Stimulated activated CD8-positive, alpha-beta memory T cell treated with anti-CD3 and anti-CD28 coated beads, Interleukin-7, amount 100 ng/mL, for 4 hours (primary cell): ENCODE results near the gene HTR2A.

Experiments used
- DNase-seq, 2 donors: peaks; one replicate each; pipeline ENCODE4 v3.0.0-alpha.2; 2020; ENCODE audit warnings: low read depth in 2 of 2

The HTR2A gene

GRCh38 chr13:46896341-46897137 is at the start of gene HTR2A:
TSS of gene HTR2A (minus strand) at chr13:46897053. CDS start at chr13:46895906, 1,147 bp downstream.
- no peak for DNase-seq

GRCh38 chr13:46936525-46936924 is 39.7 kb upstream of the HTR2A start:
- no peak for DNase-seq

DNA sequence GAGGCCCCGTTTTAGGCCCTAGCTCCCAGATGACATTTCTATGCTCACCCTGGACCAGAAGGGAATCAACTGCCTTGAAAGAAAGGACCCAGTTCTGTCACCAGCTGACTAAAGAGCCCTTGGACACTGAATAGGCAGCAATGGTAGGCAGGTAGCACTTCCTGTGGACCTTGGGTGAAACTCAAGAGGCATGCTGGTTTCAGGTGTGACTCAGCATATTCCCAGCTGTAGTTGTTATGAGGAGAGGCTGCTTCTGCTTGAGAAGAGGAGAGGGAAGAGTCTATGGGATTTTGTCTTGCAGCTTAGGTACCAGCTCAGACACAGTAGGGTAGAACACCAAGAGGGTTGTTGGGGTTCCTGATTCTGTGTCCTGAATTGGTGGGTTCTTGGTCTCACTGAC is 37.9 kb upstream of the HTR2A start:
- DNase-seq: no peak

DNA sequence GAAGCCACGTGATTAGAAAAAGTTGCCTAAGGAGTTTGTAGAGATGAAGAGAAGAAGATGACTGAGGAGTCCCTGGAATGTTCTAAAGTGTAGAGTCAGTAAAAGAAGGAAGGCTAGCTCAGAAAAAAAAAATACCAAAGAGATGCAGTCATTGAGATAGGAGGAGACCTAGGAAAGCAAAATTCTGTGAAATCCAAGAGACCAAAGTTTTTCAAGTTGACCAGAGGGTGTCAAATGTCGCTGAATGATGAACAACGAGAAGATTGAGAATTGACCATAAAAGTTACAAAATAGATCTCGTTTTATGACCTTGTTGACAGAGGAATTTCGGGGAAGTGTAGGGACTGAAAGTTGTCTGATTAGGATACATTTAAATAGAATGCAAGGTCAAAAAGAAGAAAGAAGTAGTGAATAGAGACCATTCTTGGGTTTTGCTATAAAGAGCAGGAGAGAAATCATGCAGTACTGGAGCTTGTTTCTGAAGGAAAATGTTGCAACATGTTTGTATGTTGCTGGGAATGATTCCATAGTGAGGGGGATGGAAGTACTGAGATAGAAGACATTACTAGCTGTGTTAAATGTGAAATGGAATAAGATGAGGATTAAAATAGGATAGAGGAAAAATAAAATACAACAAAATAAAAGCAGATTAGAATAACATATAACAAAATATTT is 30.2 kb upstream of the HTR2A start:
- DNase-seq: no peak

DNA sequence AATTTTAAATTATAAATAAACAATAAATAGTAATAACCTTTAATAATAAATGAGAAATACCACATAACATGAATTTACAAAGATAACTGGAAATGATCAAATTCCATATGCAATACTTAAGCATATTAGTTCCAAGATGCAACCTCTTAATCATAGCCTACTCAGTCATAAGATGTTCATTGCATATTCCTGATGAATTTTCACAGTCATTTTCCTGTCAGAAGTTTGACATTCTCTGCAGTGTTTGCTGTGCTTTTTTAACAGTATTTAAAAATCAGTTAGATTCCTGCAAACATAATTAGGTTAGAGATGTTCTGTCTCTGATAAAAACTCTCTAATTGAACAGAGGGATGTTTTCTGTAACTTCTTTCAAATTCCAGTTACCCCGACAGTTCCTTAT is 28.6 kb upstream of the HTR2A start:
- no peak for DNase-seq

DNA sequence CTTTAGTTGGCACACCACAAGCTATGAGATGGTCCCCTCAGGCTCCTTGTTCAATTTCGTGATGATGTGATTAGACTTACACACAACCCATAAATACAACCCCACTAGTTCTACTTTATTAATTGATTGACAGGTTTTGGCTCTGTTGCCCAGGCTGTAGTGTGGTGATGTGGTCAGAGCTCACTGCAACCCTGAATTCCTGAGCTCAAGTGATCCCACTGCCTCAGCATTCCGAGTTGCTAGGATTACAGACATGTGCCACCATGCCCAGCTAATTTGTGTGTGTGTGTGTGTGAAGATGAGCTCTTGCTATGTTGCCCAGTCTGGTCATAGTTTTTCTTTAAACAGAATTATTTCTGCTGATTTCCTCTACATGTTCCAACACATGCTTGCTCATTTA is 17.5 kb upstream of the HTR2A start:
- no peak for DNase-seq

DNA sequence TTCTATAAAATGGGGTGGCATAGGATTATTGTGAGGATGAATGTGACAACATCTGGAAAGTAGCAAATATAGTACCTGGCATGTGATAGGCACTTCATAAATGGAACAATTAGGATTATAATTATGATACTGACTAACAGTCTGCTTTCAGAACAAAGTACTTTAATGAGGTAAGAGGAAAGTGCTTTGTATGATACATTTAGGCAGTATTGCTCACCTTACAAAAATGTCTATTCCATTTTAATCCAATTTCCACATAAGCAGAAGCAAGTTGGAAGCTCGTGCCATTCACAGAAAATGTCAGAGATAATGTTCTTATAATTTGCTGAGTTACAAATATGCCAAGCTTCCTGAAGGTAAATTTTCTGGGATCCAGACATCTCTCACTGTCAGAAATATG is 16.9 kb upstream of the HTR2A start:
- DNase-seq: no peak

- DNase-seq: no peak
These were observed 12.2 kb upstream of the HTR2A start for GRCh38 chr13:46909042-46909441.

GRCh38 chr13:46908501-46908900 is 11.6 kb upstream of the HTR2A start:
- DNase-seq: no peak

DNA sequence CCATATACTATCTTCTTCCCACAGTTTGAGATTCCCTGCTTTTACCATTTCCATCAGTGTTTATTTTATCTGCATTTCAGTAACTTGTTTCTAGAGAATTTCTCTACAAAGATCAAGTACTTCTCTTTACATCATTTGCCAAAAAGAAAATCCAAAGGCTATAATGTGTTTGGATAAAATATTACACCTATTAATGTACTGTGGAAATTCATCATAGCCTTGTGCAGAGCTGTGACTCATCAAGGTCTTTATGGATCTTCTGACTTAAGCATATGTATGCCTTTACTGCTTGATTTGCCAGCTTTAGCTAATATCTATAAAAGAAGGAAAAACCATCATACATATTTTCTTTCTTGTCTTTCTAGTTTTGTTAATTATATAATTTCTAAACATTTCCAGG is 9.6 kb upstream of the HTR2A start:
- no peak for DNase-seq

DNA sequence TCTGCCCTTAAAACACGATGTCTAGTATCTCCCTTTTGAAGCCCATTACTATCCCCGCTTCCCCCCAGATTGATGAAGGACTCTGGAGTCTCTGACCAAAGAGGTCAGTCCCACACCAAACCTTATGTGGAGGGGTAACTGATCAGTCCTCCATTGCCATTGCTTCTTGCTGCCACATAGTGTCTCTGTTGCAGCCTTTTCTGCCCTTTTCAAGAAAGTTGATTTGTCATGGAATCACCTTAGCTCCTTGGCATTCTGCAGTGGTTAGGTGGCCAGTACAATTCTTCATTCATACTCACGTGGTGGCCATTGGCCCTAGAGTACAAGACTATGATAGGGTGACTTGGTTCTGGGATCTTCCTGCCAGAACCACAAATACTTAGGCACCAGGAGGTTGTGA is 8.4 kb upstream of the HTR2A start:
- no peak for DNase-seq

- no peak for DNase-seq
These were observed 6.9 kb upstream of the HTR2A start for GRCh38 chr13:46903748-46904147.

DNA sequence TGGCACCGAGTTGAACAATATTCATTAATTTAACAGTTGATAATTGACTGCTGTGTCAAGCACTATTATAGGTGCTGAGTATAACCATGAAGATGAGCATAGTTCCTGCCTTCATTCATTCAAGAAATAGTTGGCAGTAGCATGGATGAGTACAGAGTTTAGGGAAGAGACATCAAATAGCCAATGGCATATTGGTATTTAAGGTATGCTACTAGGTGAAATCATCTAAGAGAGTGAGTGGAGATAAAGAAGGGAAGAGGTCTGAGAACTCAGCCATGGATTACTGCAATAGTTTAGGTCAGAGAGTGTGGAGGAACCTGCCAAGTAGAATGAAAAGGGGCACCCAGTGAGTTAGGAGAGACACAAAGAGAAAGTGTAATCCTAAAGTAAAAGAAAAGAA is 4.9 kb upstream of the HTR2A start:
- no peak for DNase-seq

DNA sequence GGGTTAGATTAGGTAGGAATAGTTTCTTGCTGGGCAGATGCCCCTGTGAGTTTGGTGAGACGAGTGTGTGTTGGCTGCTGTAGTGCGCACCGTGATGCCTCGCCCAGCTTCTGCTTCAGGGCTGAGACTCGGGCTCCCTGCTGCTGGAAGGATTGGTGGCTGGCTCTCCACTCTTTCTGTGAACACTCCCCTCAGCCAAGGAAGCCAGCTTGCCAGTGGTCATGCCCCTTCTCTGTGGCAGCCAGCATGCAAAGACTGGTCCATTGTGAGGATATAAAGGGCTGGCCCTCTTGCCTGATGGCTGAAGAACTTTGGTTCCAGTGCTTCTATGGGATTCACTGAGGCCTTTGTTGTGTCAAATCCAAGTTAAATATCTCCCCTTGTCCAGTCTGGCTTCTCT is 2.9 kb upstream of the HTR2A start:
- DNase-seq: no peak

- DNase-seq: no peak
These were observed 1.5 kb downstream of the HTR2A start for GRCh38 chr13:46895381-46895780.

DNA sequence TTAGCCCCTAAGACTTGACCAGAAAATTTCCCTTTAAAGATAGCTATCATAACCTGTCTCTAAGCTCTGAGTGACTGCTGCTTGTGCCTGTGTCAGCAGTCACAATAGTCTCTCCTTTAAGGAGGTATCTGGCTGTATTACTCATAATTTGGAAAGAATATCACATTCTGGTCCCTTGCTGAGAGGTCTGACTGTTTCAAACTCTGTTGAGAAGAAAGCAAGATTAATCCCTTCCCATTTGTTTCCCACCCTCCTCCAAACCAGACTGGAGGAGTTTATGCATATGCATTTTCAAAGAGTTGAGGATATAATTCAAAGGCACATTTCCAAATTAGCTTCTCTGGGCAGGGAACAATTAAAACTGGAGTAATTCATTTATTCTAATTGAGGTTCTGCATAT is 2.3 kb downstream of the HTR2A start:
- no peak for DNase-seq

DNA sequence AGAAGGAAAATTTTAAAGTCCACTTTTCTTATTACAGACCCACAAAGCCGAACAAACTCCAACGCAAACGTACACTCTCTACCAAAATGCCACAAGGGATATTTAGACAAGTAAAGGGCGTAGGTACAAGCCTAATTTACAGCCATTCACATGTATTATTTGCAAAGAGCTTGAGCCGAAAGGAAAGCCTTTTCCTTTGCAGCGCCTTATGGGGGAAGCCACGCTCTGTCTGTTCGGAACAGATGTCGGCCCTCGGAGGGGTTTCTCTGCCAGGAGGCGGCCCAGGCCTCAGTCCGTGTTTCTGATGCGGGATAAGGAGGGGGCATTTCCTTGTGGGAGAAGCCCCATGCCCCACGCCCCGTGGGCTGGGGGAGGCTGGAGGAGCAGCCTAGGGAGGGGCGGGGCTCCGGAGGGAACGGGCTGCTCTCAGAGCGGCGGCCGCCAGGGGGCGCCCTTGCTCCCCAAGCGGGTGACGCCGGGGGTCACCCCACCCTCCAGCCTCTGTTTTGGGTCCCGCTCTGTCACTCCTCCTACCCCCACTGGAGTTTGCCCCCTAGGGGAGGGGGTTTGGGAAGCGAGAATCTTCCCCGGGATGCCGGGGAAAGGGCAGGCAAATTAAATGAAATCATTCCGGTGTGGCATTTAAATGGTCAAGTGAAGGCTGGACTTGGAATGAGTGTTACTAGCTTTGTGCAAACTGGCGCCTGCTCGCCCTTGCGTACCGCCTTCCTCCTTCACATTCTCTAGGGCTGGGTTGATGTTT is 2.9 kb downstream of the HTR2A start:
- peak; percentile 20 to 38 for DNase-seq

DNA sequence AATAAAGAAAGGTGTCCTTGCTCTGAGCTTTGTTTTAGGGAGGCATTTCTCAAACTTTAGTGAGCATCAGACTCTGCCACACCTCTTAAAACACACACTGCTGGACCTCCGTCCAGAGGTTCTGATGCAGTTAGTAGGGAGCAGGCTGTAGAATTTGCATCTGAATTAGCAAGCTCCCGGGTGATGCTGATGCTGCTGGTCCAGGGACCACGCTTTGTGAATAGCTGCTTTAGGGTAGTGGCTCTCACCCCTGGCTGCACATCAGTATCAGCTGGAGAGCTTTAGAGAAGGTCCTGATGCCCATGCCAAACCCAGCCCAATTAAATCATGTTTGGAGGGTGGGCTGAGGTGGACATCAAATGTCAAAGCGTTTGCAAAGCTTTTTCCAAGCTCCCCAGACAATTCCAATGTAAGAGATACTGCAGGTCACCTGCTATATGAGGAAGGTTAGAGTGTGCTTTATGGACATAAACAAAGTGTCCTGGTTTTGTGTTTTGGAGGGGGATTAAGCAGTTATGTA is 3.6 kb downstream of the HTR2A start:
- DNase-seq: no peak

- no peak for DNase-seq
These were observed 11.8 kb downstream of the HTR2A start for GRCh38 chr13:46885018-46885417.

DNA sequence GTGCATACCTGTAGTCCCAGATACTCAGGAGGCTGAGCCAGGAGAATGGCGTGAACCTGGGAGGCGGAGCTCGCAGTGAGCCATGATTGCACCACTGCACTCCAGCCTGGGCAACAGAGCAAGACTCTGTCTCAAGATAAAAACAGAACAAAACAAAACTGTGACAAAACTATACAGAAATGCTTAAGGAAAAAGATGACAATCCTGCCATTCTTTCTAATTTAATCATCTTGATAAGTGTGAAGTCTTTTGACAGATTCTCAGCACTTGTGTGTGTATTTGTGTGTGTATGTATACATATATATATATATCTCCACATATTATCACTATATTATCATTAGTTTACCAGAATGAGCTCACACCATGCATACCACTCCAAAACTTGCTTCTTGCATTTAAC is 12.3 kb downstream of the HTR2A start:
- DNase-seq: no peak

- DNase-seq: no peak
These were observed 15.2 kb downstream of the HTR2A start for GRCh38 chr13:46881621-46882020.

DNA sequence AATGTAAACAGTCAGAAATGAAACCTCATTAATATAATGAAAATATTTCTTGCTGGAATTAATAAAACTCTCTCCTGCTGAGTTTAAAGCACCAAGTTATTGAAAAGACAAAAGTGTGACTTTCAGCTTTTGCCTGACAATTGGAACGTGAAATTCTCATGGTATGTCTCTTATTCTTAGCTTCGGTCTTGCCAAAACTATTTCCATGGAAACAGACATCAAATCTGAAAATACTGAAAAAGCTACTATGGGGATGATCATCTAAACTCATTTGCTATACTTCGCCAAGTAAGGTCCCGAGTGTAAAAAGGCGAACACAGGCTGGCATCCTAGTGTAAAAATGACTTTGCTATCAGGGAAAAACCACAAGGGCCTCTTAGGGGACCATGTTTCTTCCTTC is 22.8 kb downstream of the HTR2A start:
- DNase-seq: no peak

- no peak for DNase-seq
These were observed 25.3 kb downstream of the HTR2A start for GRCh38 chr13:46871557-46871956.
